ENCODE measurements around the gene MAPK10.

DNA sequence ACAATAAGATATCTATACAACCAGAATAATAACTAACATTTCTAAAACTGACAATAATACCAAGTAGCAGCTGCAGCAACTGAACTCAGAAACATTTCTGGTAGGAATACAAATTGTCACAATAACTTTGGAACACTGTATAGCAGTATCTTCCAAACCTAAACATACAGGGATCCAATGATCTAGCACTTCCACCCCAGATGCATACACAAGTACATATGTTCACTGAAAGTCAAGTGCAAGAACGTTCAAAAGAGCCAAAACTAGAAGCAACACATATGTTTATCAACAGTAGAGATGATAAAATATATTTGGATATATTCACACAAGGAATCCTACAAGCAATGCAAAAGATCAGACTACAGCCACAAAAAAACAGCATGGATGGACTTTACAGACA, 46.2 kb downstream of the MAPK10 start:
- TF ChIP-seq EZH2 (IDR thresholded peaks at IDR 0.05; ENCODE audit: borderline replicate concordance), result no peak
- TF ChIP-seq, protein P1, sequence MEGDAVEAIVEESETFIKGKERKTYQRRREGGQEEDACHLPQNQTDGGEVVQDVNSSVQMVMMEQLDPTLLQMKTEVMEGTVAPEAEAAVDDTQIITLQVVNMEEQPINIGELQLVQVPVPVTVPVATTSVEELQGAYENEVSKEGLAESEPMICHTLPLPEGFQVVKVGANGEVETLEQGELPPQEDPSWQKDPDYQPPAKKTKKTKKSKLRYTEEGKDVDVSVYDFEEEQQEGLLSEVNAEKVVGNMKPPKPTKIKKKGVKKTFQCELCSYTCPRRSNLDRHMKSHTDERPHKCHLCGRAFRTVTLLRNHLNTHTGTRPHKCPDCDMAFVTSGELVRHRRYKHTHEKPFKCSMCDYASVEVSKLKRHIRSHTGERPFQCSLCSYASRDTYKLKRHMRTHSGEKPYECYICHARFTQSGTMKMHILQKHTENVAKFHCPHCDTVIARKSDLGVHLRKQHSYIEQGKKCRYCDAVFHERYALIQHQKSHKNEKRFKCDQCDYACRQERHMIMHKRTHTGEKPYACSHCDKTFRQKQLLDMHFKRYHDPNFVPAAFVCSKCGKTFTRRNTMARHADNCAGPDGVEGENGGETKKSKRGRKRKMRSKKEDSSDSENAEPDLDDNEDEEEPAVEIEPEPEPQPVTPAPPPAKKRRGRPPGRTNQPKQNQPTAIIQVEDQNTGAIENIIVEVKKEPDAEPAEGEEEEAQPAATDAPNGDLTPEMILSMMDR (IDR thresholded peaks at IDR 0.05; ENCODE audit: poor library complexity), result no peak

Measured in hepatocyte (in vitro differentiated cells).